Stimulated activated CD4-positive, alpha-beta T cell treated with anti-CD3 and anti-CD28 coated beads, Interleukin-12 subunit alpha, Interleukin-12 subunit beta, amount 100 ng/mL, for 48 hours (primary cell): ENCODE results near the gene VLDLR.

Source experiments
- DNase-seq, 3 donors: peaks; one replicate each; pipeline ENCODE4 v3.0.0-alpha.2; 2020; ENCODE audit warnings: low read depth in 2 of 3, low spot score in 1 of 3

Gene VLDLR

GRCh38 chr9:2620919-2621721 is 467 bp upstream of the VLDLR start:
- peak; percentile 40 to 62 (median 46) for DNase-seq

GRCh38 chr9:2622461-2623287 is 1.1 kb downstream of the VLDLR start:
- DNase-seq: peak in 1 of 3 donors; percentile 13

- no peak for DNase-seq
Observed at GRCh38 chr9:2623288-2624050, 1.9 kb downstream of the VLDLR start.

GRCh38 chr9:2624051-2624682 is 2.6 kb downstream of the VLDLR start:
- no peak for DNase-seq

- DNase-seq: no peak
Observed at GRCh38 chr9:2625427-2625826, 3.8 kb downstream of the VLDLR start.

GRCh38 chr9:2628919-2629318 is 7.3 kb downstream of the VLDLR start:
- DNase-seq: no peak

- no peak for DNase-seq
Observed at GRCh38 chr9:2630158-2630557, 8.6 kb downstream of the VLDLR start.

- no peak for DNase-seq
Observed at GRCh38 chr9:2631263-2631662, 9.7 kb downstream of the VLDLR start.

- no peak for DNase-seq
Observed at GRCh38 chr9:2634153-2634552, 12.6 kb downstream of the VLDLR start.

GRCh38 chr9:2634818-2635217 is 13.2 kb downstream of the VLDLR start:
- DNase-seq: no peak

GRCh38 chr9:2635922-2636321 is 14.3 kb downstream of the VLDLR start:
- no peak for DNase-seq

GRCh38 chr9:2637390-2637789 is 15.8 kb downstream of the VLDLR start:
- DNase-seq: no peak

GRCh38 chr9:2638871-2639673 is 17.5 kb downstream of the VLDLR start:
- no peak for DNase-seq

- no peak for DNase-seq
Observed at GRCh38 chr9:2639786-2640185, 18.2 kb downstream of the VLDLR start.

- no peak for DNase-seq
Observed at GRCh38 chr9:2640570-2640969, 19.0 kb downstream of the VLDLR start.

GRCh38 chr9:2641033-2641432 is 19.4 kb downstream of the VLDLR start:
- no peak for DNase-seq

- no peak for DNase-seq
Observed at GRCh38 chr9:2642068-2642467, 20.5 kb downstream of the VLDLR start.

GRCh38 chr9:2645569-2645968 is 24.0 kb downstream of the VLDLR start:
- DNase-seq: no peak

- DNase-seq: peak in 2 of 3 donors; percentile 7 to 25
Observed at GRCh38 chr9:2655411-2655901, 33.9 kb downstream of the VLDLR start.

- DNase-seq: no peak
Observed at GRCh38 chr9:2657427-2657826, 35.8 kb downstream of the VLDLR start.
